ENCODE data around the gene IMPG1. TPM values are rescaled to one million over a fixed set of nuclear protein-coding genes. Genes with fewer than 3 reads are reported as not detected.

IMPG1 gene
- total and polyA plus RNA-seq, 2 of the 8 experiments (the other 6 are each of a cell fraction or from before 2014, with no cell fraction given): 0.02 TPM; not detected in 1

GRCh38 chr6:76057469-76057868 lies 15.0 kb downstream of the IMPG1 start (continued):
- no peak for TF ChIP-seq GABPA (IDR thresholded peaks at IDR 0.05; ENCODE audit: borderline replicate concordance, insufficient read depth, low read length)
